ENCODE results near the gene MYH11. TPM values are rescaled to one million over a fixed set of nuclear protein-coding genes. Genes with fewer than 3 reads are reported as not detected.
"Not testable (repeated sequence)": the region's sequence is repeated elsewhere in the genome, so short reads cannot be mapped to it uniquely, and the experiment has no call there.

The MYH11 gene
- total RNA-seq, 1 donor from 2014 or later: 694 TPM

- Histone ChIP-seq H3K4me3 (peak overlapping the region; percentile 71 to 92), H3K9me3 (no peaks in the 10 kb centered on the region), H3K27me3 (no peaks in the 10 kb centered on the region), H3K4me1 (peaks cover 0 to 12% of the 10 kb centered on the region in 2 donors), H3K27ac (peak overlapping the region; percentile 88 to 92), H3K36me3 (peaks cover 3 to 4% of the 10 kb centered on the region in 2 donors)
- intact Hi-C loops (cut with DNase I): loop anchor here (5.0 kb wide), 3 partner anchors 34 to 166 kb away; no protein-coding TSS in a partner anchor
- DNase-seq (ENCODE audit: low spot score in 2 of 2): peak in 1 of 2 donors; percentile 13
- no peak for TF ChIP-seq CTCF (IDR thresholded peaks at IDR 0.05)
These were observed 646 bp downstream of the MYH11 start for GRCh38 chr16:15856182-15856581.

- Histone ChIP-seq H3K4me1 (peaks cover 0 to 16% of the 10 kb centered on the region in 2 donors), H3K27ac (peak overlapping the region; percentile 88 to 92), H3K9me3 (no peaks in the 10 kb centered on the region), H3K36me3 (peaks cover 5 to 9% of the 10 kb centered on the region in 2 donors), H3K4me3 (peak overlapping the region; percentile 71 to 92), H3K27me3 (no peaks in the 10 kb centered on the region)
- no peak for TF ChIP-seq CTCF (IDR thresholded peaks at IDR 0.05)
- DNase-seq (ENCODE audit: low spot score in 2 of 2): no peak
- intact Hi-C loops (cut with DNase I): loop anchor here (5.0 kb wide), 3 partner anchors 33 to 167 kb away; no protein-coding TSS in a partner anchor
These were observed 1.2 kb downstream of the MYH11 start for GRCh38 chr16:15855704-15856003.

DNA sequence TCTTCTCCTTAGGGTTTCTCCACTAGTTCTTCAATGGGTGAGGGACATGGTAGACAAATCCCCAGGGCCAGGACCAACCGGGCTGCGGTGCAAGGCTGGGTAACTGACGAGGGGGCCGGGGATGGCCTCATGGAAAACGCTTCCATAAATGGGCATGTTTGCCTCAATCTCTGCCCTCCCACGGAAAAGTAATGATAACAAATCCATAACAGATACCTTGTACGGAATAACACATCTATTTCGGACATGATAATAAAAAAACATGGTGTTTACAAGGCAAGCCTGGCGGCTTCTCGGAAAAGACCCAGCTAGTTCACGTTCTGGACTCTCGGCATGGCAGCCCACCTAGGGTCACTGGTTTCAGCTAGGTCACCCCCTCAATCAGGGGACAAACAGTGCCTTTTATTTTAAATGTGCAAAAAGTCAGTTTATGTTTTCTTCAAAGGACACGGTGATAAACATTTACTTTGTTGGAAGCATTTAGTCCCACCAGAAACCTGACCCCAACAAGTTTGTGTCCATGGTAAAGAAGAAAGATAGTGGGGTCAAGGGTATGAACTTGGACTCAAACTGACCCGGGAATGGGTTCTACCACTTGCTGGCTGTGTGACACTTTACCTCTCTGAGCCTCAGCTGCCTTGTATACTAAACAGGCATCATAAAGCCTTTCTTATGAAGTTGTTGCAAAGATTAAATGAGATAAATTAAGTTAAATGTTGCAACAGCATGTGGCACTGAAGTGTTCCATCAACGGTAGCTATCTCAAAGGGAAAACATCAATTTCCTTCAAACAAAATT is 1.7 kb downstream of the MYH11 start:
- Histone ChIP-seq H3K27me3 (no peaks in the 10 kb centered on the region), H3K4me1 (peaks cover 0 to 18% of the 10 kb centered on the region in 2 donors), H3K36me3 (peaks cover 8 to 9% of the 10 kb centered on the region in 2 donors), H3K27ac (peak overlapping the region; percentile 88 to 92), H3K9me3 (no peaks in the 10 kb centered on the region), H3K4me3 (peak overlapping the region; percentile 71 to 92)
- no peak for TF ChIP-seq CTCF (IDR thresholded peaks at IDR 0.05)
- DNase-seq (ENCODE audit: low spot score in 2 of 2): peak in 1 of 2 donors; percentile 80
- intact Hi-C loops (cut with DNase I): loop anchor here (5.0 kb wide), 3 partner anchors 33 to 167 kb away; no protein-coding TSS in a partner anchor

GRCh38 chr16:15854061-15854460 is 2.8 kb downstream of the MYH11 start:
- no peak for TF ChIP-seq CTCF (IDR thresholded peaks at IDR 0.05)
- DNase-seq (ENCODE audit: low spot score in 2 of 2): no peak
- no peaks in the 10 kb centered on the region for H3K27me3 ChIP-seq
- H3K36me3 ChIP-seq: peaks cover 14 to 16% of the 10 kb centered on the region in 2 donors
- intact Hi-C loops (cut with DNase I): no loop called here
- H3K27ac ChIP-seq: peak overlapping the region; percentile 88 to 92
- H3K9me3 ChIP-seq: no peaks in the 10 kb centered on the region
- peaks cover 0 to 26% of the 10 kb centered on the region in 2 donors for H3K4me1 ChIP-seq
- peak overlapping the region; percentile 71 to 92 for H3K4me3 ChIP-seq

DNA sequence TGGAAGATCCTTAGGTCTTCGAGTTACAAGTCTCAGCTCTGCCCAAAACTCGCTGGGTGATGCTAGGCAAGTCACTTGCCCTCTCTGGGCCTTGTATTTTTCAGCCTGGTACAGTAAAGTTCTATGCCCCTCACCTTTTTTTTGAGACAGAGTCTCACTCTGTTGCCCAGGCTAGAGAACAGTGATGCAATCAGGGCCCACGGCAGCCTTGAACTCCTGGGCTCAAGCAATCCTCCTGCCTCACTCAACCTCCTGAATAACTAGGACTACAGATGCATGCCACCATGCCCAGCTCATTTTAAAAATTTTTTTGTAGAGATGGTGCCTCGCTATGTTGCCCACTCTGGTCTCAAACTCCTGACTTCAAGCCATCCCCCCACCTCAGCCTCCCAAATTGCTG is 3.8 kb downstream of the MYH11 start:
- H3K36me3 ChIP-seq: peaks cover 14 to 16% of the 10 kb centered on the region in 2 donors

GRCh38 chr16:15850555-15850954 is 6.3 kb downstream of the MYH11 start:
- DNase-seq (ENCODE audit: low spot score in 2 of 2); intact Hi-C loops (cut with DNase I); H3K9me3 ChIP-seq; H3K27me3 ChIP-seq: not testable (repeated sequence)
- peak overlapping the region; percentile 2 to 92 for H3K4me3 ChIP-seq
- peaks cover 0 to 43% of the 10 kb centered on the region in 2 donors for H3K4me1 ChIP-seq
- H3K27ac ChIP-seq: peak overlapping the region; percentile 88 to 90
- H3K36me3 ChIP-seq: peaks cover 16 to 22% of the 10 kb centered on the region in 2 donors

More for the DNA sequence above, 3.8 kb downstream of the MYH11 start:
- peak overlapping the region; percentile 71 to 92 for H3K4me3 ChIP-seq
- intact Hi-C loops (cut with DNase I): no loop called here
- DNase-seq (ENCODE audit: low spot score in 2 of 2): no peak
- no peaks in the 10 kb centered on the region for H3K9me3 ChIP-seq
- peaks cover 0 to 28% of the 10 kb centered on the region in 2 donors for H3K4me1 ChIP-seq
- H3K27ac ChIP-seq: peak overlapping the region; percentile 88 to 92
- no peak for TF ChIP-seq CTCF (IDR thresholded peaks at IDR 0.05)
- H3K27me3 ChIP-seq: no peaks in the 10 kb centered on the region
